ENCODE measurements around the gene CCDC134.

CCDC134 gene

GRCh38 chr22:41782316-41782715 is 18.2 kb upstream of the CCDC134 start:
- no peaks in the 10 kb centered on the region for H3K36me3 ChIP-seq (ENCODE audit: control insufficient read depth in 2 of 2, insufficient read depth in 1 of 2, low read length in 2 of 2)
- H3K27ac ChIP-seq (ENCODE audit: extremely low read depth, low read depth, low read length), result no peak overlapping the region
- no peaks in the 10 kb centered on the region for H3K9me3 ChIP-seq (ENCODE audit: control insufficient read depth, insufficient read depth, low read depth, low read length)
- TF ChIP-seq SP3 (tag by site-specific recombination; IDR thresholded peaks at IDR 0.05), result no peak
- no peak for TF ChIP-seq ZSCAN23 (tag by site-specific recombination; IDR thresholded peaks at IDR 0.05)
- TF ChIP-seq ZNF501 (tag by site-specific recombination; IDR thresholded peaks at IDR 0.05), result no peak
- TF ChIP-seq BCL6B (tag by site-specific recombination; IDR thresholded peaks at IDR 0.05), result no peak
- no peak for TF ChIP-seq HOXA7 (CRISPR knock-in tag; IDR thresholded peaks at IDR 0.05; ENCODE audit: borderline replicate concordance)
- no peak for TF ChIP-seq ZNF302 (tag by site-specific recombination; IDR thresholded peaks at IDR 0.05; ENCODE audit: low read depth)
- no peak for TF ChIP-seq ZNF837 (tag by site-specific recombination; IDR thresholded peaks at IDR 0.05)
- no peak for TF ChIP-seq ZNF555 (tag by site-specific recombination; conservative IDR thresholded peaks at IDR 0.05)
- TF ChIP-seq ZNF426 (tag by site-specific recombination; IDR thresholded peaks at IDR 0.05), result no peak
- TF ChIP-seq ZNF514 (tag by site-specific recombination; IDR thresholded peaks at IDR 0.05), result no peak
- no peak for TF ChIP-seq SALL2 (tag by site-specific recombination; IDR thresholded peaks at IDR 0.05; ENCODE audit: borderline replicate concordance)
- no peak for TF ChIP-seq ZNF174 (tag by site-specific recombination; IDR thresholded peaks at IDR 0.05)
- TF ChIP-seq ZNF121 (tag by site-specific recombination; IDR thresholded peaks at IDR 0.05), result no peak
- no peak for TF ChIP-seq PRDM10 (tag by site-specific recombination; IDR thresholded peaks at IDR 0.05)
- TF ChIP-seq ZNF146 (tag by site-specific recombination; IDR thresholded peaks at IDR 0.05), result no peak
- POLR2A ChIA-PET, result interaction anchor here (5.1 kb wide), 1 partner anchor 17 kb away, joined by 61 read pairs; the partner anchor contains the start of gene CCDC134
- H3K4me1 ChIP-seq (ENCODE audit: control insufficient read depth, insufficient read depth, low read length), result no peaks in the 10 kb centered on the region
- H3K4me3 ChIP-seq (ENCODE audit: low read depth, low read length), result no peak overlapping the region
- CTCF ChIA-PET, result interaction anchor here (0.7 to 4.0 kb wide), 4 partner anchors 9 to 85 kb away, joined by 3 to 26 read pairs (median 7); no protein-coding TSS in a partner anchor

GRCh38 chr22:41782751-41783150 is 17.7 kb upstream of the CCDC134 start:
- H3K36me3 ChIP-seq (ENCODE audit: control insufficient read depth in 2 of 2, insufficient read depth in 1 of 2, low read length in 2 of 2), result no peaks in the 10 kb centered on the region
- no peaks in the 10 kb centered on the region for H3K4me1 ChIP-seq (ENCODE audit: control insufficient read depth, insufficient read depth, low read length)
- no peaks in the 10 kb centered on the region for H3K9me3 ChIP-seq (ENCODE audit: control insufficient read depth, insufficient read depth, low read depth, low read length)
- ChIA-PET POLR2A (interaction anchor here (5.1 kb wide), 1 partner anchor 16 kb away, joined by 61 read pairs; the partner anchor contains the start of gene CCDC134), CTCF (interaction anchor here (4.0 kb wide), 1 partner anchor 85 kb away, joined by 26 read pairs; no protein-coding TSS in a partner anchor)
- no peak overlapping the region for H3K4me3 ChIP-seq (ENCODE audit: low read depth, low read length)
- H3K27ac ChIP-seq (ENCODE audit: extremely low read depth, low read depth, low read length), result no peak overlapping the region
- TF ChIP-seq ZNF777 (tag by site-specific recombination; IDR thresholded peaks at IDR 0.05; ENCODE audit: borderline replicate concordance) (no peak), EGR2 (tag by site-specific recombination; IDR thresholded peaks at IDR 0.05; ENCODE audit: low read depth) (0 out of 2 replicates have a peak, but pooled peaks have one; percentile 13)

GRCh38 chr22:41787331-41787730 is 13.1 kb upstream of the CCDC134 start:
- no peaks in the 10 kb centered on the region for H3K4me1 ChIP-seq (ENCODE audit: control insufficient read depth, insufficient read depth, low read length)
- no peaks in the 10 kb centered on the region for H3K9me3 ChIP-seq (ENCODE audit: control insufficient read depth, insufficient read depth, low read depth, low read length)
- no peak overlapping the region for H3K4me3 ChIP-seq (ENCODE audit: low read depth, low read length)
- CTCF ChIA-PET, result interaction anchor here (0.6 to 2.0 kb wide), 7 partner anchors 10 to 143 kb away, joined by 3 to 8 read pairs (median 3); partner anchors contain the start of gene CCDC134
- no peak overlapping the region for H3K27ac ChIP-seq (ENCODE audit: extremely low read depth, low read depth, low read length)
- POLR2A ChIA-PET, result interaction anchor here (1.0 to 1.2 kb wide), 2 partner anchors 11 to 13 kb away, joined by 3 to 6 read pairs; partner anchors contain the start of gene CCDC134
- no peaks in the 10 kb centered on the region for H3K36me3 ChIP-seq (ENCODE audit: control insufficient read depth in 2 of 2, insufficient read depth in 1 of 2, low read length in 2 of 2)
- no peak for TF ChIP-seq CTCF (tag by site-specific recombination; IDR thresholded peaks at IDR 0.05)
- no peak for TF ChIP-seq ZNF629 (tag by site-specific recombination; IDR thresholded peaks at IDR 0.05)
- TF ChIP-seq ZNF114 (tag by site-specific recombination; IDR thresholded peaks at IDR 0.05), result no peak
- no peak for TF ChIP-seq ZNF48 (tag by site-specific recombination; IDR thresholded peaks at IDR 0.05)
- TF ChIP-seq ZNF394 (tag by site-specific recombination; IDR thresholded peaks at IDR 0.05; ENCODE audit: borderline replicate concordance), result no peak
- no peak for TF ChIP-seq ZNF146 (tag by site-specific recombination; IDR thresholded peaks at IDR 0.05)
- TF ChIP-seq ZSCAN4 (tag by site-specific recombination; IDR thresholded peaks at IDR 0.05), result no peak
- no peak for TF ChIP-seq SCRT1 (tag by site-specific recombination; IDR thresholded peaks at IDR 0.05; ENCODE audit: borderline replicate concordance)
- TF ChIP-seq ZNF677 (tag by site-specific recombination; IDR thresholded peaks at IDR 0.05), result no peak

Data from HEK293 (cell line).